ENCODE data around the gene PLCB3.

GRCh38 chr11:64294774-64295173 lies 43.4 kb downstream of the PLCB3 start:
- peak; percentile 65 for TF ChIP-seq EZH2 (IDR thresholded peaks at IDR 0.05; ENCODE audit: low read length, missing control alignments)
- TF ChIP-seq CTCF (conservative IDR thresholded peaks at IDR 0.05 in 1 of 2, IDR thresholded peaks at IDR 0.05 in 1 of 2; ENCODE audit: low read depth in 1 of 2, low read length in 2 of 2), result no peak

Data from fibroblast of lung (primary cell).